GM18505 (cell line): ENCODE data around the gene ADAMTSL5.
"Not testable (repeated sequence)": the region's sequence is repeated elsewhere in the genome, so short reads cannot be mapped to it uniquely, and the experiment has no call there.

Experiments
- ATAC-seq: cut with Tn5 transposase; IDR thresholded peaks from one replicate; pipeline ENCODE4 v1.9.1; 2021; ENCODE audit not compliant: unreplicated experiment
- POLR2A ChIP-seq: IDR thresholded peaks from 4 replicates; pipeline ENCODE4 v1.6.1; 2011; ENCODE audit warnings: borderline replicate concordance; ENCODE audit not compliant: insufficient read depth, insufficient read length; ENCODE audit errors: extremely low read depth

The ADAMTSL5 gene

GRCh38 chr19:1538978-1539377, 26.2 kb upstream of the ADAMTSL5 start:
- ATAC-seq: no peak
- no peak for TF ChIP-seq POLR2A

GRCh38 chr19:1535699-1536098, 22.9 kb upstream of the ADAMTSL5 start:
- not testable (repeated sequence) for ATAC-seq

- no peak for ATAC-seq
These were observed 22.2 kb upstream of the ADAMTSL5 start for GRCh38 chr19:1534972-1535371.

GRCh38 chr19:1533510-1534150, 20.8 kb upstream of the ADAMTSL5 start:
- ATAC-seq: no peak
- TF ChIP-seq POLR2A: no peak

More at GRCh38 chr19:1534972-1535371, 22.2 kb upstream of the ADAMTSL5 start:
- TF ChIP-seq POLR2A: no peak

- no peak for ATAC-seq
- TF ChIP-seq POLR2A: no peak
These were observed 19.2 kb upstream of the ADAMTSL5 start for GRCh38 chr19:1532003-1532402.

- ATAC-seq: no peak
- no peak for TF ChIP-seq POLR2A
These were observed 18.8 kb upstream of the ADAMTSL5 start for GRCh38 chr19:1531587-1531986.

- ATAC-seq: not testable (repeated sequence)
These were observed 18.0 kb upstream of the ADAMTSL5 start for GRCh38 chr19:1530856-1531255.

- ATAC-seq: no peak
- no peak for TF ChIP-seq POLR2A
These were observed 16.6 kb upstream of the ADAMTSL5 start for GRCh38 chr19:1529430-1529816.

- ATAC-seq: no peak
These were observed 16.0 kb upstream of the ADAMTSL5 start for GRCh38 chr19:1528596-1529429.

GRCh38 chr19:1527650-1528309, 15.0 kb upstream of the ADAMTSL5 start:
- no peak for ATAC-seq
- TF ChIP-seq POLR2A: no peak

More at GRCh38 chr19:1528596-1529429, 16.0 kb upstream of the ADAMTSL5 start:
- TF ChIP-seq POLR2A: no peak

- no peak for TF ChIP-seq POLR2A
- ATAC-seq: no peak
These were observed 14.3 kb upstream of the ADAMTSL5 start for GRCh38 chr19:1526979-1527649.

GRCh38 chr19:1526066-1526778, 13.4 kb upstream of the ADAMTSL5 start:
- no peak for TF ChIP-seq POLR2A

GRCh38 chr19:1525343-1525742, 12.5 kb upstream of the ADAMTSL5 start:
- TF ChIP-seq POLR2A: no peak
- no peak for ATAC-seq

More at GRCh38 chr19:1526066-1526778, 13.4 kb upstream of the ADAMTSL5 start:
- ATAC-seq: no peak
